DOHH2 (cell line): ENCODE measurements around the gene LRRC37A3.
"Not testable (repeated sequence)": the region's sequence is repeated elsewhere in the genome, so short reads cannot be mapped to it uniquely, and the experiment has no call there.

ENCODE experiments used
- H3F3A ChIP-seq: fragments of 200-600 bp; sonication (generic), shearing (Covaris generic); 2 replicates; pipeline ENCODE4 v1.6.0; 2016; ENCODE audit warnings: antibody characterized with exemption, mild to moderate bottlenecking; ENCODE audit not compliant: control insufficient read depth, insufficient read depth
- H3K27ac ChIP-seq: fragments of 200-600 bp; sonication (generic); 2 replicates; pipeline ENCODE4 v1.5.1; 2014; ENCODE audit warnings: low read depth, mild to moderate bottlenecking, low read length, moderate library complexity
- H3K27me3 ChIP-seq: fragments of 200-600 bp; sonication (generic); 2 replicates; pipeline ENCODE4 v1.6.1; 2014; ENCODE audit warnings: mild to moderate bottlenecking, low read length, mixed read lengths; ENCODE audit not compliant: control insufficient read depth
- H3K36me3 ChIP-seq: fragments of 200-600 bp; sonication (generic); 2 replicates; pipeline ENCODE4 v1.6.1; 2014; ENCODE audit warnings: mild to moderate bottlenecking, low read length, moderate library complexity, mixed read lengths; ENCODE audit not compliant: control insufficient read depth
- H3K4me1 ChIP-seq: fragments of 200-600 bp; sonication (generic); 2 replicates; pipeline ENCODE4 v1.6.1; 2014; ENCODE audit warnings: mild to moderate bottlenecking, low read length, mixed read lengths; ENCODE audit not compliant: control insufficient read depth
- H3K4me2 ChIP-seq: fragments of 200-600 bp; sonication (generic); 2 replicates; pipeline ENCODE4 v1.6.0; 2014; ENCODE audit warnings: mild to moderate bottlenecking, low read length, moderate library complexity
- H3K4me3 ChIP-seq: fragments of 200-600 bp; sonication (generic); 2 replicates; pipeline ENCODE4 v1.5.1; 2014; ENCODE audit warnings: mild to moderate bottlenecking, low read length, mixed read lengths
- H3K79me2 ChIP-seq: fragments of 200-600 bp; sonication (generic); 2 replicates; pipeline ENCODE4 v1.6.1; 2014; ENCODE audit warnings: mild to moderate bottlenecking, low read length, mixed read lengths; ENCODE audit not compliant: control insufficient read depth
- H3K9me2 ChIP-seq: fragments of 200-600 bp; sonication (generic); replicated peaks from 2 replicates; pipeline ENCODE4 v1.6.1; 2014; ENCODE audit warnings: mild to moderate bottlenecking, low read length, mixed read lengths; ENCODE audit not compliant: control insufficient read depth
- H3K9me3 ChIP-seq: fragments of 200-600 bp; sonication (generic); 2 replicates; pipeline ENCODE4 v1.6.1; 2014; ENCODE audit warnings: antibody characterized with exemption, low read length, mixed read lengths; ENCODE audit not compliant: control insufficient read depth, insufficient read depth
- H4K20me1 ChIP-seq: fragments of 200-600 bp; sonication (generic); 2 replicates; pipeline ENCODE4 v1.6.0; 2014; ENCODE audit warnings: low read depth, mild to moderate bottlenecking, antibody characterized with exemption, low read length, moderate library complexity; ENCODE audit not compliant: control insufficient read depth, insufficient read depth
- CTCF ChIP-seq: fragments of 200-600 bp; sonication (generic); IDR thresholded peaks from one replicate; pipeline ENCODE4 v1.5.1; 2014; ENCODE audit warnings: antibody characterized with exemption, mild to moderate bottlenecking, low read depth, low read length; ENCODE audit not compliant: poor library complexity, severe bottlenecking
- EZH2phosphoT487 ChIP-seq: fragments of 200-600 bp; sonication (generic); IDR thresholded peaks from 2 replicates; pipeline ENCODE4 v1.6.1; 2017; ENCODE audit warnings: borderline replicate concordance, mild to moderate bottlenecking, antibody characterized with exemption, low read length, moderate library complexity, mixed read lengths

The LRRC37A3 gene

GRCh38 chr17:64920419-64921172 is 1.3 kb upstream of the LRRC37A3 start:
- Histone ChIP-seq H3K36me3 (no peaks in the 10 kb centered on the region), H3K4me2 (peak overlapping the region; percentile 75), H3K4me3 (peak overlapping the region; percentile 82; the same call in 1 of the 2 replicates), H3K27ac (no peak overlapping the region), H3F3A (peaks cover 18% of the 10 kb centered on the region), H3K9me2 (no peaks in the 10 kb centered on the region), H3K4me1 (peaks cover 42% of the 10 kb centered on the region), H3K9me3 (no peaks in the 10 kb centered on the region), H3K79me2 (peaks cover 5% of the 10 kb centered on the region), H3K27me3 (no peaks in the 10 kb centered on the region), H4K20me1 (no peaks in the 10 kb centered on the region)
- TF ChIP-seq EZH2phosphoT487, result no peak
- no peak for TF ChIP-seq CTCF

DNA sequence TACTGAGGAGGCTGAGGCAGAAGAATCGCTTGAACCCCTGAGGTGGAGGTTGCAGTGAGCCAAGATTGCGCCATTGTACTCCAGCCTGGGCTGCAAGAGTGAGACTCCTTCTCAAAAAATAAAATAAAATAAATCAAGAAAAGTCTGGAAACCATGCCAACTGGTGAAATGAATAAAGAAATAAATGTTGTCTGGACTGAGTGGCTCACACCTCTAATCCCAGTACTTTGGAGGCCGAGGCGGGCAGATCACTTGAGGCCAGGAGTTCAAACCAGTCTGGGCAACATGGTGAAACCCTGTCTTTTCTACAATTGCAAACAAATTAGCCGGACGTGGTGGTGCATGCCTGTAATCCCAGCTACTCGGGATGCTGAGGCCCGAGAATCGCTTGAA is 744 bp upstream of the LRRC37A3 start:
- H3K27ac ChIP-seq, result peak overlapping the region; percentile 69
- H3K27me3 ChIP-seq, result no peaks in the 10 kb centered on the region
- H3K4me1 ChIP-seq, result peaks cover 42% of the 10 kb centered on the region
- peaks cover 5% of the 10 kb centered on the region for H3K79me2 ChIP-seq
- no peaks in the 10 kb centered on the region for H3K9me3 ChIP-seq
- H3K4me3 ChIP-seq, result peak overlapping the region; percentile 82
- peak overlapping the region; percentile 75 for H3K4me2 ChIP-seq
- H3K9me2 ChIP-seq, result no peaks in the 10 kb centered on the region
- H3F3A ChIP-seq, result peaks cover 18% of the 10 kb centered on the region
- H3K36me3 ChIP-seq, result no peaks in the 10 kb centered on the region
- no peaks in the 10 kb centered on the region for H4K20me1 ChIP-seq
- TF ChIP-seq EZH2phosphoT487 (no peak), CTCF (no peak)

DNA sequence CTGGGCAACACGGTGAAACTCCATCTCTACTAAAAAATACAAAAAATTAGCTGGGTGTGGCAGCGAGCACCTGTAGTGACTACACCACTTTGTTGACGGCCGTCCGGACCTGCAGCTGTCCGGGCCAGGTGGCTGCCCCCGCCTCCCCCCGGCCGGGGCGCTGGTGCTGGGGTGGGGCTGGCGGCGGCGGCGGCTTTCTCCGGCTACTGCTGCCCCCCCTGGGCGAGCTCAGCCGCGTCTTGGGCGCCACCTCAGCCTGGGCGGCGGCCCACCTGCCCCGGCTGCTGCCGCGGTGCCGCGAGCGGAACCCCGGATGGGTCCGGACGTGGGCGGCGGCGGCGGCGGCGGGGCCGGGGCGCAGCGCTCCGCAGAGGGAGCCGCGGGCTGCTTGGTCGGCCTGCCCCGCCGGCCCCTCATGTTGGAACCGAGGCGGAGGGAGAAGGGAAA is 413 bp downstream of the LRRC37A3 start:
- H3K36me3 ChIP-seq, H3K79me2 ChIP-seq, H3K9me2 ChIP-seq, H4K20me1 ChIP-seq, H3K27me3 ChIP-seq, H3K9me3 ChIP-seq: not testable (repeated sequence)
- Histone ChIP-seq H3F3A (peaks cover 18% of the 10 kb centered on the region), H3K4me2 (peak overlapping the region; percentile 75), H3K27ac (peak overlapping the region; percentile 69), H3K4me3 (peak overlapping the region; percentile 82), H3K4me1 (peaks cover 37% of the 10 kb centered on the region)

- H3K9me2 ChIP-seq, H3K9me3 ChIP-seq, H3K4me3 ChIP-seq, H3K79me2 ChIP-seq, H3K27me3 ChIP-seq, H4K20me1 ChIP-seq, H3K36me3 ChIP-seq, H3K27ac ChIP-seq, H3K4me2 ChIP-seq: not testable (repeated sequence)
- H3K4me1 ChIP-seq, result peaks cover 24% of the 10 kb centered on the region
- peaks cover 16% of the 10 kb centered on the region for H3F3A ChIP-seq
These were observed 1.7 kb downstream of the LRRC37A3 start for GRCh38 chr17:64917540-64917939.

DNA sequence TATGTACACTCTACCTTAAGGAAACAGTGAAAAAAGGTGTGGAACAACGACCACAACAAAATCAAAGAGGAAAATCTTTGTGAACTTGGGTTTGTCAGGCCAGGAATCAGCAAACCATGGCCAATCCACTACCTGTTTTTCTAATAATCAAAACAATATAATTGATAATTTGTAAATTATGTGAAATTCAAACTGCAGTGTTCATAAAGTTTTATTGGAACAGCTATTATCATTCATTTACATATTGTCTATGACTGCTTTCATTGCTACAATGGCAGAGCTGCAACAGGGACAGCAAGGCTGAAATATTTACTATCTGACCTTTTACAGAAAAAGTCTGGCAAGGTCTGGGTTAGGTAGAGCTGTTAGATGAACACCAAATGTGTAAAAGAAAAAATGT is 4.0 kb downstream of the LRRC37A3 start:
- not testable (repeated sequence) for H3K27ac ChIP-seq, H3F3A ChIP-seq

DNA sequence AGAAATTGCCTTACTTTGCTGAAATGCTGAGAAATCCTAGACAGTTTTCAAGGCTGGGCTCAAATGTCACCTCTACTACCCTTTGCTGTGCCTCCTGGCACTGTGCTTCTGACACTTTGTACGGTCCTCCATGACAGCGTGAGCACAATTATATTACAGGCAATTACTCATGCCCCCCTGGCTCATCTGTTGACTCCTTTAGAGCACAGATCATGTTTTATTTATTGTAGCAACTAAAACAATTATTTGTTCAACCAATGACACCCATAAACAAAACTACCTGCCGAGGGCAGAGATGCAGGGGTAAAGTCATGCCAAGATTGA is 9.1 kb downstream of the LRRC37A3 start:
- not testable (repeated sequence) for H3K79me2 ChIP-seq, H3K36me3 ChIP-seq, H3F3A ChIP-seq, H3K4me2 ChIP-seq, H3K4me1 ChIP-seq, H3K27me3 ChIP-seq, H3K9me2 ChIP-seq, H3K27ac ChIP-seq, H4K20me1 ChIP-seq, H3K9me3 ChIP-seq, H3K4me3 ChIP-seq

More for the DNA sequence above, 4.0 kb downstream of the LRRC37A3 start:
- not testable (repeated sequence) for H3K27me3 ChIP-seq, H3K4me1 ChIP-seq, H3K9me3 ChIP-seq, H3K36me3 ChIP-seq, H3K79me2 ChIP-seq, H3K4me2 ChIP-seq, H3K9me2 ChIP-seq, H3K4me3 ChIP-seq, H4K20me1 ChIP-seq
